NCI-H187 treated with DMSO at 0.1 percent for 48 hours (cell line): ENCODE measurements around the gene BPNT1.
"Not testable (repeated sequence)": the region's sequence is repeated elsewhere in the genome, so short reads cannot be mapped to it uniquely, and the experiment has no call there.

ENCODE experiments used
- DNase-seq: peaks from one replicate; lab custom pipeline; 2025; lab: John Stamatoyannopoulos, UW

The BPNT1 gene

GRCh38 chr1:220089650-220090556, at the start of gene BPNT1:
BPNT1 (minus strand) TSS chr1:220089788; CDS start chr1:220079846, 9,942 bp downstream.
- DNase-seq = peak; percentile 62

DNA sequence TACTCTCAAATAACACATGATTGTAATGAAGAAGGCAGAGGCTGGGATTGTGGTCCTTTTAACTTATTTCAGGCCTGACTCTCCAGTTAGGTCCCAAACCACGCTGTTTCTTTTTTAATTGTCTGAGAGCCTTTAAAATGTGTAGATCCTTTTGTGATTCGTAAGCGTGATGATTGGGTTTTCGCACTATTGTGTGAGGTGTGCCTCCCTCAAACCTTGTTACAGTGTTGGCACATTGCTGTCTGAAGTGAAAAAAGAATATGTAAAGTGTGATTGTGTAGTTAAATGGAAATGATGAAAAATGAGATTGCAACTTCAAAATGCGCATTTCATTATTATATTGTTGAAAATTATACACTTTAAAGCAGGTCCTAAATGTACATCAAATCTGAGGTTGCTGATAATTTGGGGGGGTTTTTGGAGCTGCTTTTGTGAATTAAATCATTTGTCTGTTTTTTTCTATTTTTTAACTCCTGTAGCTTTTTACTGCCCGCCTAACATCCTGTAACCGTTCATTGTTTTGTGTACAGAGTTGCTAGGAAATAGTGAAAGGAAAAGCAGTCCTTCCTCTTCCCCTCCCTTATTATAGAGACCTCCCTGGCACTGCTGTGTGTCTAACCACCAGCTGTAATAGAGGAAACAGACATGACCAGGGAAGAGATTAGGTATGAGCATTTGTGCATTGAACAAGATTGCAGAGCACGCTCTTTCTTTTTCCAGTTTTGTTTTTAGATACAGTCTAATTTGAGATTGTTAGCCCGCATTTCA, 47.6 kb upstream of the BPNT1 start:
- no peak for DNase-seq

GRCh38 chr1:220135755-220136154, 46.2 kb upstream of the BPNT1 start:
- DNase-seq = no peak

- no peak for DNase-seq
Observed at GRCh38 chr1:220129479-220130210, 40.1 kb upstream of the BPNT1 start.

DNA sequence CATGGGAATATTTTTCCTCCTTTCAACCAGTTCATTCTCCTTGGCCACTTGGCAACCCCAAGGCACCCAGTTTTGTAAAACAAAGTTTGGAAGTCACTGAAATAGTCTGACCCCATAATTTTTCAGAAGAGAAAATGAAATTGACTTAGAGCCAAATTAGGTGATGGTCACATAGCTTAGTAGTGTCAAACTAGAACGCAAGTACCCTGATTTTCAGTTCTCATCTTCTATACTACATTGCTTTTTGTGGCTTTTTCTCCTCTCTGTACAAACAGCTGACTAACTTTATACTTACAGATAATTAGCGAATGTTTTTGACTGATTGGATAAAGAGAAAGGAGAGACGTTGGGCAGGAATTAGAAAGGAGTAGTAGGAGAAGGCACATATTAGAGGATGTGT, 37.5 kb upstream of the BPNT1 start:
- no peak for DNase-seq

DNA sequence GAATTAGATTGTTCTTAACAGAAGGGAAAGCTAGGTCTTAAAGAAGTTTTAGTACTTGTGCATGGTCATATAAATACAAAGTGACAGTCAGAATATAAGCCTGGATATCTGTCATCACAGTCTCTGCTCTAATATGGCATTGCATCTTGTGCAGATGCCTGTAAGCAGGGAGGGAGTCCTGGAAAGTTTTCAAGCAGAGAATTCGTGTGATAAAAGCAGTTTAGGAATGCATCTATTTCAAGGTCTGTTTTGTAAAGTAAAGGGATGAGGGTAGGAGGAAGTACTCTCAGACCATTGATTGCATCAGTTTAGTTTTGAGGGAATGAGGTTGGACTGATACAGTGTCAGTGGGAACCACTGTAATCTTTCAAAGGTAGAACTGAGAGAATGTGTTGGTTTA, 35.0 kb upstream of the BPNT1 start:
- no peak for DNase-seq

GRCh38 chr1:220123889-220124288, 34.3 kb upstream of the BPNT1 start:
- no peak for DNase-seq

GRCh38 chr1:220123066-220123465, 33.5 kb upstream of the BPNT1 start:
- DNase-seq = no peak

DNA sequence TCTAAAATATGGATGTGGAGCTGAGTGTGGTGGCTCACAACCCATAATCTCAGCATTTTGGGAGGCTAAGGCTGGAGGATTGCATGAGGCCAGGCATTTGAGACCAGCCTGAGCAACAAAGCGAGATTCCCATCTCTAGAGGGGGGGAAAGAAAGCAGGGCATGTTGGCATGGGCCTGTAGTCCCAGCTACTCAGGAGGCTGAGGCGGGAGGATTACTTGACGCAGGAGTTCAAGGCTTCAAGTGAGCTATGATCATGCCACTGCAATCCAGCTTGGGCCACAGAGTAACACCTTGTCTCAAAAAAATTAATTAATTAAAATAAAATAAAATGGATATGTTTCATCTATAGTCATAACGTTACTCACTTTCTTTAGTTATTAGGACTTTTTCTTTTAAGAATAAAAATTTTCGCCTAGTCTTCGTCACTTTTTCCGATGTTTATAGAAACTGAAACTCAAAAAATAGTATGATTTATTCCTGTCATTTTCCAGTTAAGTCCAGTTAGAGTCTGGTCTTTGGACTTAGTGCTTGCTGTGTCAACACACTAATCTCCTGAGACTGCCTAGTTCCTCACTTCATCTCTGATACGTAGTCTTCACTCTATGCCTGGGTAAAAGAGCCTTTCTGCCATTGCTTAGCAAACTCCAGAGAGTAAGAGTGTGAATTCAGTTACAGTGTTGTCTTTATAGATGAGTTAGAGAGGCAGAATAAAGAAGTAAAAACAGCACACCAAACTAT, 32.4 kb upstream of the BPNT1 start:
- no peak for DNase-seq

GRCh38 chr1:220119043-220119512, 29.5 kb upstream of the BPNT1 start:
- no peak for DNase-seq

DNA sequence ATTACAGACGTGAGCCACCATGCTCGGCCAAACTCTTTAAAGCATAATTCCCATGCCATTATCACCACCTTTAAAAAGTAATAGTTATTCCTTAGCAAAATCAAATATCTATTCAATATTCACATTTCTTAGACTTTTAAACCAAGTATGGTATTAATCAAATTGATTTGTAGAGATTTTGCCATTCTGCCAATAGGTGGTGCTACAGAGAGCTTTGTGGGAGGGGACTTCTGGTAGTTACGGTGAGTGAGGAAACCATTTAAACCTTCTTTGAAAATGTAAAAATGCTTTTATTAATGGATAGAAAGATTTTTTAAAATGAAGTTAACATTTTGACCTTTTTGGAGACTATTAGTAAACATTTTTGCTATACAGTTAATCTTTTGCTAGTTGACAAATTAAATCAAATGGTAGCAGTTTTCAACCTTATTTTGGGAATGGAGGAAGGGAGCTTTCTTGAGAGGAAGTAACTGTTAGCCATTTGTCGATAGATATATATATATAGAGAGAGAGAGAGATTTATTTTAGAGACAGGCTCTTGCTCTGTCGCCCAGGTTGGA, 23.6 kb upstream of the BPNT1 start:
- DNase-seq = no peak

DNA sequence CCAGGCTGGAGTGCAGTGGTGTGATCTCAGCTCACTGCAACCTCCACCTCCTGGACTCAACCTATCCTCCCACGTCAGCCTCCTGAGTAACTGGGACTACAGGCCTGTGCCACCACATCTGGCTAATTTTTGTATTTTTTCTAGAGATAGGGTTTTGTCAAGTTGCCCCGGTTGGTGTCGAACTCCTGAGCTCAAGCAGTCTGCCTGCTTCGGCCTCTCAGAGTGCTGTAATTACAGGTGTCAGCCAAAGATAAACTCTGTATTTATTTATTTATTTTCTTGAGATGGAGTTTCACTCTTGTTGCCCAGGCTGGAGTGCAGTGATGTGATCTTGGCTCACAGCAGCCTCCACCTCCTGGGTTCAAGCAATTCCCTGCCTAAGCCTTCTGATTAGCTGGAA, 23.0 kb upstream of the BPNT1 start:
- not testable (repeated sequence) for DNase-seq

DNA sequence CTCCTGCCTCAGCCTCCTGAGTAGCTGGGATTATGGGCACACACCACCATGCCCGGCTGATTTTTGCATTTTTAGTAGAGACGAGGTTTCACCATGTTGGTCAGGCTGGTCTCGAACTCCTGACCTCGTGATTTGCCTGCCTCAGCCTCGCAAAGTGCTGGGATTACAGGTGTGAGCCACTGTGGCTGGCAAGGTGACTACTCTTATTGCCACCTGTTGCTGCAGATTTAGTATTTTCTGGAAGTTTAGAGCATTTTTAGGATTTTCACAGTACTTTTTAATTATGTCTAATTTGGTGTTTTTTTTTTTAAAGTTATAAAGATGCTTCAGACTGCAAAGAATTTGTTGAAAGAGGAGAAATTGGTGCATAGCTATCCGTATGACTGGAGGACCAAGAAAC, 20.9 kb upstream of the BPNT1 start:
- not testable (repeated sequence) for DNase-seq

DNA sequence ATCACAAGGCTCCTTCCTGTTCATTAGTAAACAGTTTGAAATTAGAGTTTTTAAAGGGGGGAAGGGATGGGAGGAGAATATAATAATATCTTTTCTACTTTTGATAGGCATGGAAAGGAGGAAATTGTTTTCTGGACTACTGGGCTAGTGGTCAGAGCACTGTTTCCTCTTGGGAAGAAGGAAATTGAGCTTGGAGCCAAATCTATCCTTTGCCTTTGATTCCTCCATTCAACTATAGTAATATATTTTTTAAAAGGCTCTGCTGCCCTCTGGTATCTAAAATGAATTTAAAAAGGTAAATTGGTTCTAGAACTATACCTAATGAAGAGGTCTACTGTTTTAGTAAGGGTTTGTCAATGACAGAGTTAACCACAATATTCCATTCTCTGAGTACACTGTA, 10.2 kb upstream of the BPNT1 start:
- DNase-seq = no peak

- DNase-seq = no peak
Observed at GRCh38 chr1:220094016-220094911, 4.7 kb upstream of the BPNT1 start, which contains the start of gene IARS2. IARS2 (plus strand) TSS chr1:220094132; CDS start chr1:220094217, 85 bp downstream.

DNA sequence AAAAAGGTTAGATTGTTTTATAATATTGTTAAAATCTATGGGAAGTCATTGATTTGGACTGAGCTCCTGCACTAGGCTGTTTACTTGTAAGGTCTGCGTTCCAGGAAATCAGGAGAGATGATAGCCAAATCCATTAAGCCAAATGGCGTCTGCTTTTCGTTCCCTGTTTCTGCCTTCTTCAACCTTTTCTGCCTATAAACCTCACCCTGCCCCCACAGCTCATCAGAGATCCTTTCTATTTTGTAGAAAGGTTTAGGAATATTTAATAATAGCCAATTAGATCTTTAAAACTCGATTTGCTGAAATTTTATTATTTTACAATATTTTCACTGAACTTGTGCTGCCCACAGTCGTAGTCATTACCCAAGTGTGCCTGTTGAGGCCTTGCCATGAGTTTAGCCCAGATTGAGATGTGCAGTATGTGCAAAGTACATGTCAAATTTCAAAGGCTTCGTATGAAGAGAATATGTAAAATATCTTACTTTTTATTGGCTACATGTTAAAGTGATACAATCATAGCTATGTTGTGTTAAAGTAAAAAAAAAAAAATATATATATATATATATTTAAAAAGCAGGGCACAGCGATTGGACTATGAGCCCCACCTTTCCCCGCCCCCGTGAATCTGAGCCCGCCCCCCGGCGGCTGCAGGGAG, 3.9 kb upstream of the BPNT1 start:
- DNase-seq = no peak

- DNase-seq = no peak
Observed at GRCh38 chr1:220092694-220093093, 3.1 kb upstream of the BPNT1 start.

DNA sequence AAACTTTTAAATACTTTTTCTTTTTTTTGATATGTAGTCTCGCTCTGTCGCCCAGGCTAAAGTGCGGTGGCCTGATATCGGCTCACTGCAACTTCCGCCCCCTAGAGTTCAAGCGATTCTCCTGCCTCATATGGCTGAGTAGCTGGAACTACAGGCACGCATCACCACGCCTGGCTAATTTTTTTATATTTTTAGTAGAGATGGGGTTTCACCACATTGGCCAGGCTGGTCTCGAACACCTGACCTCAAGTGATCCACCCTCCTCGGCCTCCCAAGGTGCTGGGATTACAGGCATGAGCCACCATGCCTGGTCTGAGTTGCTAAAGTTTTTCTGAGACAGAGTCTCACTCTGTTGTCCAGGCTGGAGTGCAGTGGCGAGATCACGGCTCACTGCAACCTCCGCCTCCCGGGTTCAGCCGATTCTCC, 3.3 kb downstream of the BPNT1 start:
- not testable (repeated sequence) for DNase-seq

DNA sequence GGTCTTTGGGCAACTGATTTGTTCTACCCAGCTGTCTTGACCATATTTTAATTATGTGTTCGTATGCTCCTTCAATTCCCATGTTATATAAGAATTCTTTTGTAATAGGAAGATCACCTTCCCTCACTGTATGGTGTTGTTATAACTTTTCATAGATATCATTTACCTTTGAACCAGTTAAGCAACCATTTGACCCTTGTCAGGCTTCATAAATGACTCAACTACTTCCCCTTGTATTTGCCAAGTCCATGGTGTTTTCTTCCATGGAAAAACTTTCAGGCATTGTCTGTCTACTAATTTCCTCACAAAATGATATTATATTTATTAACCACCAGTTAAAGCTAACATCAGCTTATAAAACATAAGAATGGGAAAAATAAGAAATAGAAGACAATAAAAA, 5.1 kb downstream of the BPNT1 start:
- no peak for DNase-seq

- DNase-seq = no peak
Observed at GRCh38 chr1:220077887-220078286, 11.7 kb downstream of the BPNT1 start.
